A549 (cell line): Measurements from ENCODE around the gene TBPL2. TPM values are rescaled to one million over a fixed set of nuclear protein-coding genes. Genes with fewer than 3 reads are reported as not detected.

Experiments used
- ATAC-seq, 2 experiments: fragments of 200-7000 bp in 1 of 2; fragments of >200 bp in 1 of 2; cut with Nextera tagmentation in 1 of 2; cut with Tn5 transposase in 1 of 2; 3 replicates each; pipeline versions ENCODE4 v1.8.0 to v1.9.1; 2018 to 2020; ENCODE audit warnings: mild to moderate bottlenecking in 1 of 2, moderate library complexity in 1 of 2
- CTCF ChIA-PET: fragments of 300-600 bp; sonication (Branson Sonifier 250); formaldehyde crosslinking; extraction: SDS; loops from one replicate; lab custom pipeline; 2021; ENCODE audit warnings: antibody characterized with exemption, inconsistent platforms; lab: Yijun Ruan, JAX
- POLR2A ChIA-PET: fragments of 350-600 bp; formaldehyde crosslinking; extraction: SDS; loops from one replicate; lab custom pipeline; 2021; ENCODE audit warnings: antibody characterized with exemption, inconsistent platforms; lab: Yijun Ruan, JAX
- DNase-seq, 2 experiments: peaks; one replicate each; pipeline versions ENCODE4 v3.0.0 to v3.0.0-alpha.2; 2011 to 2016; ENCODE audit warnings: low read depth in 1 of 2, low spot score in 1 of 2
- FAIRE-seq: peaks from 2 replicates; lab custom pipeline; 2011; peaks lifted over from hg19 to GRCh38; lab: Jason Lieb, UNC
- H3K27ac ChIP-seq, 2 experiments: fragments of >200 bp; sonication (Bioruptor Twin); formaldehyde crosslinking; 3 replicates each; pipeline ENCODE4 v1.5.1; 2016 to 2017
- H3K4me1 ChIP-seq: fragments of >200 bp; sonication (Bioruptor Twin); formaldehyde crosslinking; 3 replicates; pipeline ENCODE4 v1.6.1; 2016
- H3K4me2 ChIP-seq: fragments of >200 bp; sonication (Bioruptor Twin); formaldehyde crosslinking; 3 replicates; pipeline ENCODE4 v1.6.1; 2016
- H3K4me3 ChIP-seq: fragments of >200 bp; sonication (Bioruptor Twin); formaldehyde crosslinking; 3 replicates; pipeline ENCODE4 v1.5.1; 2016
- H3K9me3 ChIP-seq: fragments of >200 bp; sonication (Bioruptor Twin); formaldehyde crosslinking; 3 replicates; pipeline ENCODE4 v1.6.1; 2016
- BHLHE40 ChIP-seq: IDR thresholded peaks from 2 replicates; pipeline ENCODE4 v1.6.1; 2012; ENCODE audit warnings: low read depth, low read length, inconsistent platforms
- CHD2 ChIP-seq: fragments of 150-350 bp; IDR thresholded peaks from 2 replicates; pipeline ENCODE4 v1.6.1; 2014; ENCODE audit warnings: low read length; ENCODE audit not compliant: partially characterized antibody
- CHD4 ChIP-seq: fragments of 200-600 bp; sonication (generic); IDR thresholded peaks from 2 replicates; pipeline ENCODE4 v1.6.1; 2016; ENCODE audit warnings: antibody characterized with exemption, mild to moderate bottlenecking, borderline replicate concordance
- EHF ChIP-seq: fragments of 250-450 bp; sonication (Bioruptor Pico); IDR thresholded peaks from 2 replicates; pipeline ENCODE4 v1.5.0; 2020; ENCODE audit warnings: mild to moderate bottlenecking
- EHMT2 ChIP-seq: fragments of 200-600 bp; sonication (generic); IDR thresholded peaks from 2 replicates; pipeline ENCODE4 v1.6.1; 2016; ENCODE audit warnings: antibody characterized with exemption, low read depth, mild to moderate bottlenecking, moderate library complexity
- EP300 ChIP-seq, 2 experiments: fragments of >200 bp; sonication (Bioruptor Twin); formaldehyde crosslinking; IDR thresholded peaks; 2 replicates in 1 of 2; 3 replicates in 1 of 2; pipeline ENCODE4 v1.6.1; 2016 to 2017
- FOSB ChIP-seq: fragments of 250-450 bp; sonication (Bioruptor Pico); IDR thresholded peaks from 2 replicates; pipeline ENCODE4 v1.5.0; 2020; ENCODE audit warnings: mild to moderate bottlenecking, moderate library complexity
- FOSL2 ChIP-seq, 2 experiments: fragments of 450-650 bp in 1 of 2; fragments of >200 bp in 1 of 2; sonication (Bioruptor Twin) in 1 of 2; formaldehyde crosslinking; IDR thresholded peaks; 2 replicates each; pipeline versions ENCODE4 v1.5.0 to v1.6.1; 2016 to 2020; ENCODE audit warnings: mild to moderate bottlenecking in 1 of 2, moderate library complexity in 1 of 2
- GATA3 ChIP-seq: IDR thresholded peaks from 2 replicates; pipeline ENCODE4 v1.6.1; 2012; ENCODE audit warnings: borderline replicate concordance
- HEYL ChIP-seq: fragments of 250-450 bp; sonication (Bioruptor Pico); IDR thresholded peaks from 2 replicates; pipeline ENCODE4 v1.8.0; 2021; ENCODE audit warnings: mild to moderate bottlenecking, moderate library complexity
- HOXB13 ChIP-seq: fragments of 250-450 bp; sonication (Bioruptor Pico); IDR thresholded peaks from 2 replicates; pipeline ENCODE4 v1.5.0; 2020; ENCODE audit warnings: low read depth, mild to moderate bottlenecking, moderate library complexity
- JUNB ChIP-seq: fragments of >200 bp; sonication (Bioruptor Twin); formaldehyde crosslinking; IDR thresholded peaks from 2 replicates; pipeline ENCODE4 v1.6.1; 2016
- KDM1A ChIP-seq: fragments of 200-600 bp; sonication (generic); IDR thresholded peaks from 2 replicates; pipeline ENCODE4 v1.6.1; 2016; ENCODE audit warnings: low read depth, mild to moderate bottlenecking
- NPAS2 ChIP-seq: fragments of 250-450 bp; sonication (Bioruptor Pico); IDR thresholded peaks from 2 replicates; pipeline ENCODE4 v1.8.0; 2022; ENCODE audit warnings: mild to moderate bottlenecking, moderate library complexity, borderline replicate concordance
- POLR2AphosphoS2 ChIP-seq: conservative IDR thresholded peaks from 2 replicates; pipeline ENCODE4 v1.6.1; 2012; ENCODE audit warnings: low read length, improper control_type of control experiment, inconsistent platforms
- RARB ChIP-seq: fragments of 250-450 bp; sonication (Bioruptor Pico); IDR thresholded peaks from 2 replicates; pipeline ENCODE4 v1.8.0; 2021; ENCODE audit warnings: mild to moderate bottlenecking, moderate library complexity
- REST ChIP-seq: fragments of 200-600 bp; sonication (generic); IDR thresholded peaks from 2 replicates; pipeline ENCODE4 v1.6.1; 2016; ENCODE audit warnings: antibody characterized with exemption, mild to moderate bottlenecking, moderate library complexity
- RFX5 ChIP-seq: fragments of 450-650 bp; IDR thresholded peaks from 2 replicates; pipeline ENCODE4 v1.7.1; 2014; ENCODE audit warnings: antibody characterized with exemption, mild to moderate bottlenecking, moderate library complexity
- SMC3 ChIP-seq: fragments of >200 bp; sonication (Bioruptor Twin); formaldehyde crosslinking; IDR thresholded peaks from 3 replicates; pipeline ENCODE4 v1.6.1; 2018; ENCODE audit warnings: inconsistent platforms
- TFCP2L1 ChIP-seq: fragments of 250-450 bp; sonication (Bioruptor Pico); IDR thresholded peaks from 2 replicates; pipeline ENCODE4 v1.5.0; 2021; ENCODE audit warnings: mild to moderate bottlenecking
- TP53 ChIP-seq: fragments of 250-450 bp; sonication (Bioruptor Pico); IDR thresholded peaks from 2 replicates; pipeline ENCODE4 v1.5.0; 2021; ENCODE audit warnings: mild to moderate bottlenecking, moderate library complexity
- ZFP36 ChIP-seq: fragments of 450-650 bp; IDR thresholded peaks from 2 replicates; pipeline ENCODE4 v1.6.1; 2014; ENCODE audit warnings: borderline replicate concordance; ENCODE audit not compliant: partially characterized antibody
- ZNF302 ChIP-seq: fragments of 250-450 bp; sonication (Bioruptor Pico); IDR thresholded peaks from 2 replicates; pipeline ENCODE4 v1.9.0; 2021; ENCODE audit warnings: inconsistent platforms, mild to moderate bottlenecking, moderate library complexity
- ZSCAN20 ChIP-seq: fragments of 250-450 bp; sonication (Bioruptor Pico); IDR thresholded peaks from 2 replicates; pipeline ENCODE4 v1.8.0; 2022; ENCODE audit warnings: mild to moderate bottlenecking, moderate library complexity
- WGBS: methylation state at CpG from one replicate; pipeline ENCODE4 v1.1.6; 2017; ENCODE audit errors: missing lambda C conversion rate; 5-methylcytosine and 5-hydroxymethylcytosine counted together
- polyA plus RNA-seq, 4 experiments: library from polyadenylated mRNA; depleted of rRNA in 3 of 4; stranded (reverse); fragments of >200 nt; fragmentation: RNase III in 1 of 4; extraction: RNeasy Plus Mini Kit Qiagen cat#74134 plus additional on column Dnase treatment in 1 of 4; gene quantifications; 2 replicates in 3 of 4; 3 replicates in 1 of 4; pipeline ENCODE4 v1.2.3, GENCODE V29; 2011 to 2017
- TF ChIP-seq, protein P1 (sequence below): IDR thresholded peaks from 2 replicates; pipeline ENCODE4 v1.6.1; 2012
- TF ChIP-seq, protein P2 (sequence below): fragments of >200 bp; sonication (Bioruptor Twin); formaldehyde crosslinking; IDR thresholded peaks from 3 replicates; pipeline ENCODE4 v1.5.1; 2016
- TF ChIP-seq, protein P3 (sequence below): fragments of >200 bp; sonication (Bioruptor Twin); formaldehyde crosslinking; IDR thresholded peaks from 2 replicates; pipeline ENCODE4 v1.6.1; 2016
- TF ChIP-seq, protein P4 (sequence below): fragments of 150-350 bp; IDR thresholded peaks from 2 replicates; pipeline ENCODE4 v1.6.1; 2014; ENCODE audit warnings: low read depth, mild to moderate bottlenecking, low read length

TBPL2 gene
- polyA plus RNA-seq, 2 of the 4 experiments (the other 2 are of a cell fraction): not detected

GRCh38 chr14:55473786-55474185 lies 33.4 kb upstream of the TBPL2 start:
- Histone ChIP-seq H3K9me3 (no peaks in the 10 kb centered on the region), H3K4me1 (no peaks in the 10 kb centered on the region), H3K27ac (no peak overlapping the region), H3K4me2 (no peak overlapping the region), H3K4me3 (no peak overlapping the region)
- no peak for TF ChIP-seq RFX5
- no peak for TF ChIP-seq ZFP36
- no peak for TF ChIP-seq HEYL
- TF ChIP-seq SMC3: no peak
- TF ChIP-seq JUNB: no peak
- TF ChIP-seq CHD2: no peak
- no peak for TF ChIP-seq TFCP2L1
- TF ChIP-seq EP300 (IDR thresholded peaks at IDR 0.05): no peak
- no peak for TF ChIP-seq HOXB13 (CRISPR knock-in tag)
- TF ChIP-seq TP53 (CRISPR knock-in tag): no peak
- TF ChIP-seq, protein P1, sequence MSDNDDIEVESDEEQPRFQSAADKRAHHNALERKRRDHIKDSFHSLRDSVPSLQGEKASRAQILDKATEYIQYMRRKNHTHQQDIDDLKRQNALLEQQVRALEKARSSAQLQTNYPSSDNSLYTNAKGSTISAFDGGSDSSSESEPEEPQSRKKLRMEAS: no peak
- TF ChIP-seq GATA3: no peak
- TF ChIP-seq ZNF302 (CRISPR knock-in tag): no peak
- TF ChIP-seq EHMT2: no peak
- no peak for TF ChIP-seq BHLHE40
- TF ChIP-seq FOSB (CRISPR knock-in tag): no peak
- FAIRE-seq: no peak
- no peak for ATAC-seq
- ChIA-PET POLR2A (no interaction called here), CTCF (interaction anchor here (0.7 to 0.9 kb wide), 3 partner anchors 10 to 1181 kb away, joined by 3 read pairs; no protein-coding TSS in a partner anchor)
- 56% methylated on average over 7 of the region's 7 CpGs for WGBS
- DNase-seq: no peak

GRCh38 chr14:55470025-55470424 lies 29.6 kb upstream of the TBPL2 start:
- CTCF ChIA-PET: no interaction called here
- TF ChIP-seq FOSL2 (IDR thresholded peaks at IDR 0.05): no peak
- no peak for TF ChIP-seq FOSL2 (CRISPR knock-in tag; IDR thresholded peaks at IDR 0.05)
- TF ChIP-seq, protein P2, sequence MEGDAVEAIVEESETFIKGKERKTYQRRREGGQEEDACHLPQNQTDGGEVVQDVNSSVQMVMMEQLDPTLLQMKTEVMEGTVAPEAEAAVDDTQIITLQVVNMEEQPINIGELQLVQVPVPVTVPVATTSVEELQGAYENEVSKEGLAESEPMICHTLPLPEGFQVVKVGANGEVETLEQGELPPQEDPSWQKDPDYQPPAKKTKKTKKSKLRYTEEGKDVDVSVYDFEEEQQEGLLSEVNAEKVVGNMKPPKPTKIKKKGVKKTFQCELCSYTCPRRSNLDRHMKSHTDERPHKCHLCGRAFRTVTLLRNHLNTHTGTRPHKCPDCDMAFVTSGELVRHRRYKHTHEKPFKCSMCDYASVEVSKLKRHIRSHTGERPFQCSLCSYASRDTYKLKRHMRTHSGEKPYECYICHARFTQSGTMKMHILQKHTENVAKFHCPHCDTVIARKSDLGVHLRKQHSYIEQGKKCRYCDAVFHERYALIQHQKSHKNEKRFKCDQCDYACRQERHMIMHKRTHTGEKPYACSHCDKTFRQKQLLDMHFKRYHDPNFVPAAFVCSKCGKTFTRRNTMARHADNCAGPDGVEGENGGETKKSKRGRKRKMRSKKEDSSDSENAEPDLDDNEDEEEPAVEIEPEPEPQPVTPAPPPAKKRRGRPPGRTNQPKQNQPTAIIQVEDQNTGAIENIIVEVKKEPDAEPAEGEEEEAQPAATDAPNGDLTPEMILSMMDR: no peak
- TF ChIP-seq, protein P3, sequence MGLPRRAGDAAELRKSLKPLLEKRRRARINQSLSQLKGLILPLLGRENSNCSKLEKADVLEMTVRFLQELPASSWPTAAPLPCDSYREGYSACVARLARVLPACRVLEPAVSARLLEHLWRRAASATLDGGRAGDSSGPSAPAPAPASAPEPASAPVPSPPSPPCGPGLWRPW: no peak
- no peak for TF ChIP-seq REST
- no peak for TF ChIP-seq CHD4
- TF ChIP-seq TP53 (CRISPR knock-in tag): no peak
- no peak for TF ChIP-seq HEYL
- TF ChIP-seq RARB (CRISPR knock-in tag): no peak
- TF ChIP-seq EHMT2: no peak
- TF ChIP-seq POLR2AphosphoS2: no peak
- TF ChIP-seq, protein P4, sequence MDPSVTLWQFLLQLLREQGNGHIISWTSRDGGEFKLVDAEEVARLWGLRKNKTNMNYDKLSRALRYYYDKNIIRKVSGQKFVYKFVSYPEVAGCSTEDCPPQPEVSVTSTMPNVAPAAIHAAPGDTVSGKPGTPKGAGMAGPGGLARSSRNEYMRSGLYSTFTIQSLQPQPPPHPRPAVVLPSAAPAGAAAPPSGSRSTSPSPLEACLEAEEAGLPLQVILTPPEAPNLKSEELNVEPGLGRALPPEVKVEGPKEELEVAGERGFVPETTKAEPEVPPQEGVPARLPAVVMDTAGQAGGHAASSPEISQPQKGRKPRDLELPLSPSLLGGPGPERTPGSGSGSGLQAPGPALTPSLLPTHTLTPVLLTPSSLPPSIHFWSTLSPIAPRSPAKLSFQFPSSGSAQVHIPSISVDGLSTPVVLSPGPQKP: no peak
- TF ChIP-seq ZSCAN20: no peak
- no peak for TF ChIP-seq KDM1A
- TF ChIP-seq JUNB: no peak
- no peak for TF ChIP-seq NPAS2
- TF ChIP-seq EHF (CRISPR knock-in tag): no peak
- Histone ChIP-seq H3K4me1 (no peaks in the 10 kb centered on the region), H3K9me3 (peaks cover 4% of the 10 kb centered on the region; the same call in 1 of the 3 replicates), H3K4me2 (no peak overlapping the region), H3K4me3 (no peak overlapping the region), H3K27ac (no peak overlapping the region)
- POLR2A ChIA-PET: no interaction called here
- 86% methylated on average over 1 of the region's 1 CpG for WGBS
- ATAC-seq (no peak), FAIRE-seq (no peak), DNase-seq (no peak)
